A673 (cell line): ENCODE results near the gene DNAJC1. TPM values are rescaled to one million over a fixed set of nuclear protein-coding genes. Genes with fewer than 3 reads are reported as not detected.

Experiments
- BruUV-seq: library from RNA; stranded (reverse); fragments of 400-500 nt; replicated peaks from 2 replicates; lab custom pipeline; 2021; lab: Mats Ljungman, UMichigan
- CTCF ChIA-PET: fragments of 300-600 bp; sonication (Branson Sonifier 250); formaldehyde crosslinking; loops from one replicate; lab custom pipeline; 2022; ENCODE audit warnings: antibody characterized with exemption; lab: Charles Lee
- POLR2A ChIA-PET: fragments of 300-600 bp; sonication (Branson Sonifier 250); formaldehyde crosslinking; loops from one replicate; lab custom pipeline; 2022; ENCODE audit warnings: antibody characterized with exemption; ENCODE audit not compliant: low non-redundant PET; lab: Charles Lee
- DNase-seq: peaks from one replicate; pipeline ENCODE4 v3.0.0-alpha.2; 2015; ENCODE audit warnings: low spot score
- H3K27ac ChIP-seq: fragments of 200-600 bp; sonication (generic); 2 replicates; pipeline ENCODE4 v1.5.1; 2016; ENCODE audit warnings: mixed run types, low read depth, mild to moderate bottlenecking, mixed read lengths, antibody characterized with exemption, low read length; ENCODE audit not compliant: poor library complexity, severe bottlenecking
- H3K27me3 ChIP-seq: fragments of 200-600 bp; sonication (generic); replicated peaks from 2 replicates; pipeline ENCODE4 v1.6.1; 2017; ENCODE audit warnings: mixed run types, low read depth, mild to moderate bottlenecking, mixed read lengths, antibody characterized with exemption, low read length; ENCODE audit not compliant: insufficient read depth, poor library complexity
- H3K36me3 ChIP-seq: fragments of 200-600 bp; sonication (generic); 2 replicates; pipeline ENCODE4 v1.6.1; 2016; ENCODE audit warnings: mixed run types, mild to moderate bottlenecking, mixed read lengths, antibody characterized with exemption, low read length; ENCODE audit not compliant: insufficient read depth, poor library complexity, severe bottlenecking
- H3K4me1 ChIP-seq: fragments of 200-600 bp; sonication (generic); 2 replicates; pipeline ENCODE4 v1.6.1; 2017; ENCODE audit warnings: mixed run types, mild to moderate bottlenecking, mixed read lengths, antibody characterized with exemption, low read length; ENCODE audit not compliant: insufficient read depth, poor library complexity, severe bottlenecking
- H3K4me3 ChIP-seq: fragments of 200-600 bp; sonication (generic); 2 replicates; pipeline ENCODE4 v1.5.1; 2016; ENCODE audit warnings: low read depth, mixed run types, mild to moderate bottlenecking, mixed read lengths, low read length; ENCODE audit not compliant: poor library complexity, severe bottlenecking
- H3K9me3 ChIP-seq: fragments of 200-600 bp; sonication (generic); 2 replicates; pipeline ENCODE4 v1.6.1; 2016; ENCODE audit warnings: mixed run types, low read depth, mild to moderate bottlenecking, mixed read lengths, antibody characterized with exemption, low read length; ENCODE audit not compliant: poor library complexity, severe bottlenecking
- EZH2 ChIP-seq: fragments of 200-600 bp; sonication (generic); IDR thresholded peaks from 2 replicates; pipeline ENCODE4 v1.6.1; 2017; ENCODE audit warnings: borderline replicate concordance, low read depth, mild to moderate bottlenecking, mixed read lengths, antibody characterized with exemption, low read length; ENCODE audit not compliant: poor library complexity, severe bottlenecking
- intact Hi-C: fragments of 100-400 bp; cut with micrococcal nuclease; formaldehyde crosslinking; loops from one replicate; pipeline ENCODE4 v1.10.0; 2022; ENCODE audit not compliant: unreplicated experiment
- total RNA-seq: library from RNA; stranded (reverse); gene quantifications from 2 replicates; pipeline ENCODE4 v1.2.3, GENCODE V29; 2021
- TF ChIP-seq, protein P1 (sequence below): fragments of 300-800, 200-600 bp; sonication (generic); conservative IDR thresholded peaks from 2 replicates; pipeline ENCODE4 v1.5.1; 2017; ENCODE audit warnings: low read depth, mild to moderate bottlenecking, antibody characterized with exemption, low read length, moderate library complexity, mixed read lengths

DNAJC1 gene
- total RNA-seq, 1 experiment from 2014 or later, result 21.2 TPM

DNA sequence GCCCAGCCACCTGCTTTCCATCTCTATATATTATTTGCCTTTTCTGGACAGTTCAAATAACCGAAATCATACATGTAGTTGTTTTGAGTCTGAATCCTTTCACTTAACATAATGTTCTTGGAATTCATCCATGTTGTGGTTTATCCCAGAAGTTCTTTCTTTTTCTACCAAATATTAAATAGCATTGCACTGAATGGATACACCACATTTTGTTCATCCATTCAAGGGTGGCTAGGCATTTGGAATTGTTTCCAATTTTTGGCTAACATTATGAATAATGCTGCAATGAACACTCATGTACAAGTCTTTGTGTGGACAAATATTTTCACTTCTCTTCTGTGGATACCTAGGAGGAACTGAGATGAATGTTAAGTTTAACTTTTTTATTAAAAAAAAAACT lies 18.0 kb downstream of the DNAJC1 start:
- no TSS peak for BruUV-seq
- H3K36me3 ChIP-seq, result no peaks in the 10 kb centered on the region
- peaks cover 3% of the 10 kb centered on the region for H3K9me3 ChIP-seq
- DNase-seq, result no peak
- H3K27ac ChIP-seq, result no peak overlapping the region
- ChIA-PET POLR2A (no interaction called here), CTCF (no interaction called here)
- no peak overlapping the region for H3K4me3 ChIP-seq
- intact Hi-C loops, result no loop called here
- TF ChIP-seq, protein P1, sequence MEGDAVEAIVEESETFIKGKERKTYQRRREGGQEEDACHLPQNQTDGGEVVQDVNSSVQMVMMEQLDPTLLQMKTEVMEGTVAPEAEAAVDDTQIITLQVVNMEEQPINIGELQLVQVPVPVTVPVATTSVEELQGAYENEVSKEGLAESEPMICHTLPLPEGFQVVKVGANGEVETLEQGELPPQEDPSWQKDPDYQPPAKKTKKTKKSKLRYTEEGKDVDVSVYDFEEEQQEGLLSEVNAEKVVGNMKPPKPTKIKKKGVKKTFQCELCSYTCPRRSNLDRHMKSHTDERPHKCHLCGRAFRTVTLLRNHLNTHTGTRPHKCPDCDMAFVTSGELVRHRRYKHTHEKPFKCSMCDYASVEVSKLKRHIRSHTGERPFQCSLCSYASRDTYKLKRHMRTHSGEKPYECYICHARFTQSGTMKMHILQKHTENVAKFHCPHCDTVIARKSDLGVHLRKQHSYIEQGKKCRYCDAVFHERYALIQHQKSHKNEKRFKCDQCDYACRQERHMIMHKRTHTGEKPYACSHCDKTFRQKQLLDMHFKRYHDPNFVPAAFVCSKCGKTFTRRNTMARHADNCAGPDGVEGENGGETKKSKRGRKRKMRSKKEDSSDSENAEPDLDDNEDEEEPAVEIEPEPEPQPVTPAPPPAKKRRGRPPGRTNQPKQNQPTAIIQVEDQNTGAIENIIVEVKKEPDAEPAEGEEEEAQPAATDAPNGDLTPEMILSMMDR, result no peak
- no peak for TF ChIP-seq EZH2
- H3K4me1 ChIP-seq, result peaks cover 7% of the 10 kb centered on the region
- H3K27me3 ChIP-seq, result no peaks in the 10 kb centered on the region

DNA sequence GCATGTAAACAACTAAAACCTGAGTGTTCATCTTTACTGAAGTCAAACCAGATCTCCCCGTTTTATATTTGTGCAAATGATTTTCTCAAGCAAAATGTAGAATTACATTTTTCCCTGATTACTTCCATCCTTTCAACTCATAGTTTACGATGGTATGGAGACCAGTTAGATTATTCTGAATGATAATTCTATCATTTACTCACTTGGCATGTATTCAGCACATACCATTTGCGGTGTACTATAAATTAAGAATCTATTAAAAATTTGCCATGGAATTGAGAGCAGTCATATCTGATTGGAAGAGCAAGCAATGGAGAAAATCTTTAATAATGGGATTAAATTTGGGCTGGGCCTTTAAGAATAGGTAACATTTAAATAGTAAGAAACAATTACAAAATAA lies 22.4 kb downstream of the DNAJC1 start:
- no peak for DNase-seq
- no peak overlapping the region for H3K27ac ChIP-seq
- POLR2A ChIA-PET, result no interaction called here

DNA sequence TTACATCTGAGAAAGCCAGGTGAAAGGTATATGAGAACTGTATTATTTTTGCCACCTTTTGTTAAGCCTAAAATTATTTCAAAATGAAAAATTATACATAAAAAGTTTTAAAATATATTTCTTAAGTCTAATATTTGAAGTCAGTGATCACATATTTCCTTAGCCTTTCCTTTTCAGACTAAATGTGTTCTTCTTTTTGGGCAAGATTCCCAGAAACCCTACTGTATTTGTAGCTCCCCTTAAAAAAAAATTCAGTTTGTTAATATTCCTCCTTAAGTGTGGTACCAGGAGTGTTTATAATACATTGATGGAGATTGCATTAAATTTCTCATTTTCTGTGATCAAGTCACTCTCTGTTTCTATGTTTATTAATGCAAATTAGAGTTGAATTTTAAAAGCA lies 22.8 kb downstream of the DNAJC1 start:
- CTCF ChIA-PET, result interaction anchor here (0.6 kb wide), 1 partner anchor 341 kb away, joined by 3 read pairs; the partner anchor contains the start of gene BMI1
- Histone ChIP-seq H3K4me1 (peaks cover 20% of the 10 kb centered on the region), H3K27ac (no peak overlapping the region), H3K4me3 (no peak overlapping the region), H3K36me3 (no peaks in the 10 kb centered on the region), H3K27me3 (no peaks in the 10 kb centered on the region), H3K9me3 (no peaks in the 10 kb centered on the region)
- no peak for DNase-seq
- intact Hi-C loops, result no loop called here
- POLR2A ChIA-PET, result no interaction called here
- no peak for TF ChIP-seq EZH2
- TF ChIP-seq, protein P1, result no peak
- BruUV-seq, result no TSS peak

More for the DNA sequence above, 22.4 kb downstream of the DNAJC1 start:
- Histone ChIP-seq H3K4me1 (peaks cover 16% of the 10 kb centered on the region), H3K36me3 (no peaks in the 10 kb centered on the region), H3K27me3 (no peaks in the 10 kb centered on the region), H3K9me3 (peaks cover 1% of the 10 kb centered on the region), H3K4me3 (no peak overlapping the region)
- BruUV-seq, result no TSS peak
- TF ChIP-seq EZH2, result no peak
- TF ChIP-seq, protein P1, result no peak
- CTCF ChIA-PET, result no interaction called here
- intact Hi-C loops, result no loop called here
